ENCODE measurements around the gene RENBP. TPM values are rescaled to one million over a fixed set of nuclear protein-coding genes. Genes with fewer than 3 reads are reported as not detected.

Gene RENBP
- polyA plus RNA-seq, 1 of the 3 experiments (the other 2 are of a cell fraction) = 0.90 TPM

DNA sequence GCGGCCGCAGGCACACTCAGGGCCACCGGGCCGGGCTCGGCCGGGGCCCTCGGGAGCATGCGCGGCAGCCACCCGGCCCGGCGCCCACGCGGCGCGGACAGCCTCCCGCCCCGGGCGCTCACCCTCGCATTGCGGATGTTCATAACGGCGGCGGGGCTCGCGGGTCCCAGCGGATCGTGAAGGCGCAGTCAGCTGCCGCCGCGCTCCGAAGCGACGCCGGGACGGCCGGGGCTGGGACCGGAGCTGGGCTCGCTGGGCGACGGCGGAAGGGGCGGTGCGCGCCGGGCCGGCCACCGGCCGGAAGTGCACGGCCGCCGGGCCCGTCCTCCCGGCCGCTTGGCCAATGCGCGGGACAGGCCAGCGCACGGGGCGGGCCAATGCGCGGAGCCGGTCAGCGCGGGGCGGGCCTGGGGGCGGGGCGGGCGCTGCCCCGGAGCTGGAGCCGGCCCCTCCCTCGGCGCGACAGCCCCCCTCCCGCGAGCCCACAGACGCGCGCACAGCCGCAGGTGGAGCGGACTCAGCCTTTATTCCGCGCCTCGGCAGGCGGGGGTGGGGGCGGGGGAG, 9.6 kb downstream of the RENBP start, which contains the start of gene NAA10 (continued):
- no peak for TF ChIP-seq SMC3 (IDR thresholded peaks at IDR 0.05; ENCODE audit: low read depth, low read length)
- TF ChIP-seq POLR2AphosphoS5 (IDR thresholded peaks at IDR 0.05; ENCODE audit: low read depth, low read length) = 0 out of 2 replicates have a peak, but pooled peaks have one; percentile 19
- TF ChIP-seq TCF12 (IDR thresholded peaks at IDR 0.05) = no peak
- no peak for TF ChIP-seq ELF1 (IDR thresholded peaks at IDR 0.05)
- TF ChIP-seq TEAD4 (IDR thresholded peaks at IDR 0.05; ENCODE audit: borderline replicate concordance, insufficient read depth) = no peak
- no peak for TF ChIP-seq CHD2 (IDR thresholded peaks at IDR 0.05; ENCODE audit: low read length, partially characterized antibody)
- no peak for TF ChIP-seq EZH2phosphoT487 (IDR thresholded peaks at IDR 0.05; ENCODE audit: borderline replicate concordance, low read depth)
- no peak for TF ChIP-seq USF2 (IDR thresholded peaks at IDR 0.05; ENCODE audit: borderline replicate concordance, low read depth, low read length)
- TF ChIP-seq RXRA (IDR thresholded peaks at IDR 0.05; ENCODE audit: borderline replicate concordance, low read depth) = no peak
- TF ChIP-seq, protein P1, sequence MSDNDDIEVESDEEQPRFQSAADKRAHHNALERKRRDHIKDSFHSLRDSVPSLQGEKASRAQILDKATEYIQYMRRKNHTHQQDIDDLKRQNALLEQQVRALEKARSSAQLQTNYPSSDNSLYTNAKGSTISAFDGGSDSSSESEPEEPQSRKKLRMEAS (IDR thresholded peaks at IDR 0.05; ENCODE audit: low read depth) = no peak
- no peak for TF ChIP-seq GATA2 (CRISPR knock-in tag; IDR thresholded peaks at IDR 0.05)
- TF ChIP-seq, protein P2, sequence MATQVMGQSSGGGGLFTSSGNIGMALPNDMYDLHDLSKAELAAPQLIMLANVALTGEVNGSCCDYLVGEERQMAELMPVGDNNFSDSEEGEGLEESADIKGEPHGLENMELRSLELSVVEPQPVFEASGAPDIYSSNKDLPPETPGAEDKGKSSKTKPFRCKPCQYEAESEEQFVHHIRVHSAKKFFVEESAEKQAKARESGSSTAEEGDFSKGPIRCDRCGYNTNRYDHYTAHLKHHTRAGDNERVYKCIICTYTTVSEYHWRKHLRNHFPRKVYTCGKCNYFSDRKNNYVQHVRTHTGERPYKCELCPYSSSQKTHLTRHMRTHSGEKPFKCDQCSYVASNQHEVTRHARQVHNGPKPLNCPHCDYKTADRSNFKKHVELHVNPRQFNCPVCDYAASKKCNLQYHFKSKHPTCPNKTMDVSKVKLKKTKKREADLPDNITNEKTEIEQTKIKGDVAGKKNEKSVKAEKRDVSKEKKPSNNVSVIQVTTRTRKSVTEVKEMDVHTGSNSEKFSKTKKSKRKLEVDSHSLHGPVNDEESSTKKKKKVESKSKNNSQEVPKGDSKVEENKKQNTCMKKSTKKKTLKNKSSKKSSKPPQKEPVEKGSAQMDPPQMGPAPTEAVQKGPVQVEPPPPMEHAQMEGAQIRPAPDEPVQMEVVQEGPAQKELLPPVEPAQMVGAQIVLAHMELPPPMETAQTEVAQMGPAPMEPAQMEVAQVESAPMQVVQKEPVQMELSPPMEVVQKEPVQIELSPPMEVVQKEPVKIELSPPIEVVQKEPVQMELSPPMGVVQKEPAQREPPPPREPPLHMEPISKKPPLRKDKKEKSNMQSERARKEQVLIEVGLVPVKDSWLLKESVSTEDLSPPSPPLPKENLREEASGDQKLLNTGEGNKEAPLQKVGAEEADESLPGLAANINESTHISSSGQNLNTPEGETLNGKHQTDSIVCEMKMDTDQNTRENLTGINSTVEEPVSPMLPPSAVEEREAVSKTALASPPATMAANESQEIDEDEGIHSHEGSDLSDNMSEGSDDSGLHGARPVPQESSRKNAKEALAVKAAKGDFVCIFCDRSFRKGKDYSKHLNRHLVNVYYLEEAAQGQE (IDR thresholded peaks at IDR 0.05; ENCODE audit: low read depth, low read length) = no peak
- TF ChIP-seq MEF2A (IDR thresholded peaks at IDR 0.05; ENCODE audit: borderline replicate concordance, low read depth) = no peak
- TF ChIP-seq FOXJ3 (CRISPR knock-in tag; IDR thresholded peaks at IDR 0.05) = no peak
- no peak; the same call in none of the 2 replicates for TF ChIP-seq MXI1 (IDR thresholded peaks at IDR 0.05; ENCODE audit: low read depth, low read length)
- TF ChIP-seq RCOR1 (IDR thresholded peaks at IDR 0.05; ENCODE audit: low read length) = no peak
- no peak for TF ChIP-seq JUND (IDR thresholded peaks at IDR 0.05)
- no peak for TF ChIP-seq ZBTB33 (IDR thresholded peaks at IDR 0.05; ENCODE audit: borderline replicate concordance, low read depth)
- TF ChIP-seq YY1 (IDR thresholded peaks at IDR 0.05; ENCODE audit: low read depth) = no peak
- TF ChIP-seq RFX5 (IDR thresholded peaks at IDR 0.05; ENCODE audit: low read length) = no peak
- TF ChIP-seq RAD21 (IDR thresholded peaks at IDR 0.05; ENCODE audit: low read length) = no peak
- no peak for TF ChIP-seq EP300 (IDR thresholded peaks at IDR 0.05; ENCODE audit: borderline replicate concordance in 1 of 2, low read depth in 1 of 2, low read length in 1 of 2)

All from SK-N-SH (cell line).